Peyer's patch (tissue), 4 donors: ENCODE results near the gene PTPN6.

Source experiments
- POLR2A ChIP-seq, 2 donors: fragments of 450-650 bp; IDR thresholded peaks; one replicate each; pipeline ENCODE4 v1.5.1; 2017; ENCODE audit warnings: antibody characterized with exemption in 2 of 2, mild to moderate bottlenecking in 2 of 2, moderate library complexity in 2 of 2
- TF ChIP-seq, protein P1 (sequence below), 6 experiments: fragments of 450-650 bp in 4 of 6; fragments of 200-600 bp in 2 of 6; sonication (generic) in 1 of 6; IDR thresholded peaks; one replicate each; pipeline ENCODE4 v1.5.1; 2017 to 2019; ENCODE audit warnings: antibody characterized with exemption in 6 of 6, mild to moderate bottlenecking in 3 of 6, moderate library complexity in 1 of 6

- TF ChIP-seq, protein P1, sequence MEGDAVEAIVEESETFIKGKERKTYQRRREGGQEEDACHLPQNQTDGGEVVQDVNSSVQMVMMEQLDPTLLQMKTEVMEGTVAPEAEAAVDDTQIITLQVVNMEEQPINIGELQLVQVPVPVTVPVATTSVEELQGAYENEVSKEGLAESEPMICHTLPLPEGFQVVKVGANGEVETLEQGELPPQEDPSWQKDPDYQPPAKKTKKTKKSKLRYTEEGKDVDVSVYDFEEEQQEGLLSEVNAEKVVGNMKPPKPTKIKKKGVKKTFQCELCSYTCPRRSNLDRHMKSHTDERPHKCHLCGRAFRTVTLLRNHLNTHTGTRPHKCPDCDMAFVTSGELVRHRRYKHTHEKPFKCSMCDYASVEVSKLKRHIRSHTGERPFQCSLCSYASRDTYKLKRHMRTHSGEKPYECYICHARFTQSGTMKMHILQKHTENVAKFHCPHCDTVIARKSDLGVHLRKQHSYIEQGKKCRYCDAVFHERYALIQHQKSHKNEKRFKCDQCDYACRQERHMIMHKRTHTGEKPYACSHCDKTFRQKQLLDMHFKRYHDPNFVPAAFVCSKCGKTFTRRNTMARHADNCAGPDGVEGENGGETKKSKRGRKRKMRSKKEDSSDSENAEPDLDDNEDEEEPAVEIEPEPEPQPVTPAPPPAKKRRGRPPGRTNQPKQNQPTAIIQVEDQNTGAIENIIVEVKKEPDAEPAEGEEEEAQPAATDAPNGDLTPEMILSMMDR (IDR thresholded peaks at IDR 0.05) = no peak
- peak in 1 of 2 donors; percentile 27 for TF ChIP-seq POLR2A (IDR thresholded peaks at IDR 0.05)
These were observed 16.5 kb downstream of the PTPN6 start for GRCh38 chr12:6967651-6968100.
